Psoas muscle (tissue), 8 donors: ENCODE measurements around the gene METAP2. TPM values are rescaled to one million over a fixed set of nuclear protein-coding genes. Genes with fewer than 3 reads are reported as not detected.

ENCODE experiments used
- ATAC-seq, 4 donors: fragments of 200-7000 bp; cut with Tn5 transposase; one replicate each; pipeline ENCODE4 v1.9.1; 2020; ENCODE audit warnings: moderate library complexity in 3 of 4, mild to moderate bottlenecking in 2 of 4
- DNase-seq, 2 donors: peaks; one replicate each; pipeline ENCODE4 v3.0.0-alpha.2; 2020
- H3K27ac ChIP-seq: fragments of 200-600 bp; one replicate; pipeline ENCODE4 v1.8.0; 2022
- H3K27me3 ChIP-seq, 3 donors: fragments of 200-600 bp in 1 of 3; one replicate each; pipeline versions ENCODE4 v1.6.1 to v1.8.0; 2013 to 2022; ENCODE audit warnings: low read length in 2 of 3, mild to moderate bottlenecking in 2 of 3, moderate library complexity in 1 of 3; ENCODE audit not compliant: insufficient read depth in 3 of 3
- H3K36me3 ChIP-seq, 2 donors: fragments of 200-600 bp in 1 of 2; one replicate each; pipeline versions ENCODE4 v1.6.1 to v1.8.0; 2013 to 2022; ENCODE audit warnings: low read depth in 1 of 2, mild to moderate bottlenecking in 1 of 2, moderate library complexity in 1 of 2; ENCODE audit not compliant: insufficient read depth in 1 of 2
- H3K4me1 ChIP-seq: fragments of 200-600 bp; one replicate; pipeline ENCODE4 v1.8.0; 2022
- H3K4me3 ChIP-seq: fragments of 200-600 bp; one replicate; pipeline ENCODE4 v1.8.0; 2022; ENCODE audit warnings: mild to moderate bottlenecking
- H3K9me3 ChIP-seq: fragments of 200-600 bp; one replicate; pipeline ENCODE4 v1.8.0; 2022
- WGBS, 3 donors: extraction: QIAGEN DNeasy Blood & Tissue Kit; methylation state at CpG; one replicate each; pipeline versions ENCODE4 v1.1.6 to v1.1.7; 2013; 5-methylcytosine and 5-hydroxymethylcytosine counted together
- intact Hi-C, 2 donors: fragments of 100-400 bp; cut with DNase I; formaldehyde crosslinking; loops; one replicate each; pipeline versions ENCODE4 v1.11.0 to v1.14.2; 2022
- polyA plus RNA-seq, 3 donors: library from polyadenylated mRNA; stranded (reverse); fragments of 200-250 nt; gene quantifications; one replicate each; pipeline ENCODE4 v1.2.3, GENCODE V29; 2013
- total RNA-seq, 4 donors: library from RNA; stranded (reverse); fragmentation: NEBNext Ultra II Directional in 2 of 4; extraction: Animal tissue kit (Norgen Biotek cat#: 25700) in 2 of 4; gene quantifications; one replicate each; pipeline versions ENCODE4 v1.2.1 to v1.2.4, GENCODE V29; 2021 to 2023
- TF ChIP-seq, protein P1 (sequence below): fragments of 200-600 bp; IDR thresholded peaks from one replicate; pipeline ENCODE4 v1.8.0; 2022; ENCODE audit warnings: antibody characterized with exemption
- donor health status: healthy with polysubstance abuse.
- donor health status: DM: no; HTN: no; CAD: no; lungs with moderate emphysema.
- donor health status: Bipolar disorder and iron deficiency.
- donor health status: healthy.
- donor health status: DM: yes; HTN: yes; CAD: no.
- donor health status: DM: no; HTN: no; CAD: no.
- donor health status: DM: no; HTN: no; CAD: no.
- donor health status: DM: yes; HTN: yes; CAD: no.

The METAP2 gene
- total and polyA plus RNA-seq, 7 donors: 53.2 to 110 (median 74.4) TPM

DNA sequence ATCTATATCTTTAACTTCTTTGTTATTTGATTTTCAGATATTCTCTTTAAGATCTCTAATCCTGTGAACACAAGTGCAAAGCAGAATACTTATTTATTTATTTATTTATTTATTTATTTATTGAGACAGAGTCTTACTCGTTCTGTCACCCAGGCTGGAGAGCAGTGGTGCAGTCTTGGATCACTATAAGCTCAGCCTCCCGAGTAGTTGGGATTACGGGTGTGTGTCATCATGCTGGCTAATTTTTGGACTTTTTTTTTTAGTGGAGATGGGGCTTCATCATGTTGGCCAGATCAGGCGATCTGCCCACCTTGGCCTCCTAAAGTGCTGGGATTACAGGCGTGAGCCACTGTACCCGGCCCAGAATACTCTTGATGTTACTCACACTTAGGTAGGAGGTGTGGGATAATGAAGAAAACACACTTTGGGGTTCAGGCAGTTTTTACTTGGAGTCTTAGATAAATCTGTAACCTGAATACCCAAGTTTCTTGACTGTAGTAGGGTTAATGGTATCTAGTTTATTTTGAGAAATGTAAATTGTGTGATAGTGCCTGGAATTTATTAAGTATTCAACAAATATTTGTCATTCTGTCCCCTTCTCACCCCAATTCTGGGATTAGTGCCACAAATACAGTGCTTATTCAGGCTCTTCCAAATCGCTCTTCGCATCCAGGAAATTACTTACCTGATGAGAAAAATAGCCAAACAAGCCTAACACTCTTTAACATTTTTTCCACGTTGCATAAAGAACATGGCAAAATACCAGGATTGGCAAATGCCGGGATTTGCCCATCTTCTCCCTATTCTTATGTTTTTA is 33.0 kb downstream of the METAP2 start:
- H3K9me3 ChIP-seq: no peaks in the 10 kb centered on the region
- H3K27me3 ChIP-seq: no peaks in the 10 kb centered on the region
- TF ChIP-seq, protein P1, sequence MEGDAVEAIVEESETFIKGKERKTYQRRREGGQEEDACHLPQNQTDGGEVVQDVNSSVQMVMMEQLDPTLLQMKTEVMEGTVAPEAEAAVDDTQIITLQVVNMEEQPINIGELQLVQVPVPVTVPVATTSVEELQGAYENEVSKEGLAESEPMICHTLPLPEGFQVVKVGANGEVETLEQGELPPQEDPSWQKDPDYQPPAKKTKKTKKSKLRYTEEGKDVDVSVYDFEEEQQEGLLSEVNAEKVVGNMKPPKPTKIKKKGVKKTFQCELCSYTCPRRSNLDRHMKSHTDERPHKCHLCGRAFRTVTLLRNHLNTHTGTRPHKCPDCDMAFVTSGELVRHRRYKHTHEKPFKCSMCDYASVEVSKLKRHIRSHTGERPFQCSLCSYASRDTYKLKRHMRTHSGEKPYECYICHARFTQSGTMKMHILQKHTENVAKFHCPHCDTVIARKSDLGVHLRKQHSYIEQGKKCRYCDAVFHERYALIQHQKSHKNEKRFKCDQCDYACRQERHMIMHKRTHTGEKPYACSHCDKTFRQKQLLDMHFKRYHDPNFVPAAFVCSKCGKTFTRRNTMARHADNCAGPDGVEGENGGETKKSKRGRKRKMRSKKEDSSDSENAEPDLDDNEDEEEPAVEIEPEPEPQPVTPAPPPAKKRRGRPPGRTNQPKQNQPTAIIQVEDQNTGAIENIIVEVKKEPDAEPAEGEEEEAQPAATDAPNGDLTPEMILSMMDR: no peak
- H3K4me3 ChIP-seq: no peak overlapping the region
- H3K36me3 ChIP-seq: peaks cover 16 to 87% of the 10 kb centered on the region in 2 donors
- DNase-seq (no peak), ATAC-seq (peak in 2 of 4 donors; percentile 13 to 27)
- 75 to 91% (median 80%) methylated on average over 10 of the region's 10 CpGs for WGBS, 3 donors
- intact Hi-C loops: no loop called here
- no peaks in the 10 kb centered on the region for H3K4me1 ChIP-seq
- H3K27ac ChIP-seq: no peak overlapping the region

DNA sequence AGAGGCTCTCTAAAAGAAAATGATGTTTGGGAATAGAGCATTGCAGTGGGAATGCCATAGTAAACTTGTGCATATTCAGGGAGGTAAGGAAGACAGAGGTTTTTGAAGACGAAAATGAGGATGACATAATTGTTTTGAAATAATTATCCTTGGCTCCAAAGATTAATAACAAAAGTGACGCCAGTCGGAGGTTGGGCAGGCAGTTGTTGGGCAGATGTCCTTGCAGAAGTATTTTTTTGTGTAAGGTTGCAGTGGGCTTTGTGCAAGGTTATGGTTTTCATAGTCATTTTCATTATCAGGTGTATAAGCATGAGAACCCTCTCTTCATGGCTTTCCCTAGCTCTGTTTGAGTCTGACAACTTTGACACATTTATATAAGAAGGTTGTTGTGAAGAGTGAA is 35.3 kb downstream of the METAP2 start:
- Histone ChIP-seq H3K4me3 (no peak overlapping the region), H3K4me1 (no peaks in the 10 kb centered on the region), H3K36me3 (peaks cover 21 to 97% of the 10 kb centered on the region in 2 donors), H3K27ac (no peak overlapping the region), H3K27me3 (no peaks in the 10 kb centered on the region), H3K9me3 (no peaks in the 10 kb centered on the region)
- WGBS, 3 donors: 38 to 63% (median 47%) methylated on average over 3 of the region's 3 CpGs
- TF ChIP-seq, protein P1: no peak
- DNase-seq: no peak
- intact Hi-C loops: no loop called here
- ATAC-seq: no peak

DNA sequence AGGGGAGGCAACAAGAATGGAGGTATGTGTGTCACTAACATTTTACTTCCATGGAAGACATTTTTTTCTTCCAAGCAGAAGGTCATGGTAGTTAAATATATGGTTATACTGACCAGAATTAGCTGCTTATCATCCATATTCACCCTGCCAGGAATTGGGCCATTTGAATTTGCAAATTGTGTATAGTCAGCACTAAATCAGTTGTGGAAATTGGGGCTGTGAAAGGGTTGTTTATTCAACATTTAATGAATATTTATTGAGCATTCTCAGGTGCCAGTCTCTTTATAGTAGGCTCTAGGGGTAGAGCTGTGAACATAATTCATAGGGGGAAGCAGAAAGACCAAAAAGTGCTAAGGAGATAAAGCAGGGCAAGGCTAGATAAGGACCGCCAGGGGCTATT is 38.0 kb downstream of the METAP2 start:
- Histone ChIP-seq H3K36me3 (peaks cover 14 to 84% of the 10 kb centered on the region in 2 donors), H3K27me3 (no peaks in the 10 kb centered on the region), H3K4me1 (no peaks in the 10 kb centered on the region), H3K9me3 (no peaks in the 10 kb centered on the region), H3K4me3 (no peak overlapping the region), H3K27ac (no peak overlapping the region)
- TF ChIP-seq, protein P1: no peak
- no peak for ATAC-seq
- DNase-seq: no peak
- intact Hi-C loops: no loop called here
- 95 to 100% (median 98%) methylated on average over 1 of the region's 1 CpG for WGBS, 3 donors

DNA sequence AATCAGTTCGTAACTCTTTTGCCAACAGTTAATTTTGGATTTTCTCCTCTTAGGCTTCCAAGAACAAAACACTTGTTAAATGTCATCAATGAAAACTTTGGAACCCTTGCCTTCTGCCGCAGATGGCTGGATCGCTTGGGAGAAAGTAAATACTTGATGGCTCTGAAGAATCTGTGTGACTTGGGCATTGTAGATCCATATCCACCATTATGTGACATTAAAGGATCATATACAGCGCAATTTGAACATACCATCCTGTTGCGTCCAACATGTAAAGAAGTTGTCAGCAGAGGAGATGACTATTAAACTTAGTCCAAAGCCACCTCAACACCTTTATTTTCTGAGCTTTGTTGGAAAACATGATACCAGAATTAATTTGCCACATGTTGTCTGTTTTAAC is 39.6 kb downstream of the METAP2 start:
- H3K9me3 ChIP-seq: no peaks in the 10 kb centered on the region
- H3K36me3 ChIP-seq: peaks cover 11 to 68% of the 10 kb centered on the region in 2 donors
- H3K27ac ChIP-seq: no peak overlapping the region
- no peak overlapping the region for H3K4me3 ChIP-seq
- intact Hi-C loops: no loop called here
- no peak for ATAC-seq
- no peaks in the 10 kb centered on the region for H3K27me3 ChIP-seq
- no peak for DNase-seq
- 81 to 88% (median 86%) methylated on average over 5 of the region's 5 CpGs for WGBS, 3 donors
- TF ChIP-seq, protein P1: no peak
- no peaks in the 10 kb centered on the region for H3K4me1 ChIP-seq

DNA sequence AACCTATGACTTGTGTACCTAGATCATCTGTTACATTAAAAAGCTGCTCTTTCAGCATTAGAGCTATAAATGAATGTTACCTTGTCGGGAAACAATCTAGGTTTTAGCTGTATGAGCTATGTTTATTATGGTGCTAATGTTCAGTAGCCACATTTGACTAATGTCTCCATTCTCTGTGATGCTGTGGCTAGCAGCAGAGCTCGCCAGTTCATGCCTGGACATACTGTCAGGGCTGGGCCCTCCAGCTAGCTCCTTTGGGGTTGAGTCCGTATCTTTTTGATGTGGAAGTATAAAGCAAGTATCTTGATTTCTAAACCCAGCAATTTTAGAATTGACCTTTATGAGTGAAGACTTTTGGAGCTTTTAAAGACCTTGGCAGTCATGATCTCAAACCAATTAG is 41.2 kb downstream of the METAP2 start:
- 96 to 97% (median 97%) methylated on average over 3 of the region's 3 CpGs for WGBS, 3 donors
- Histone ChIP-seq H3K27me3 (no peaks in the 10 kb centered on the region), H3K4me3 (no peak overlapping the region), H3K27ac (no peak overlapping the region), H3K4me1 (no peaks in the 10 kb centered on the region), H3K36me3 (peaks cover 8 to 53% of the 10 kb centered on the region in 2 donors), H3K9me3 (no peaks in the 10 kb centered on the region)
- ATAC-seq (no peak), DNase-seq (no peak)
- intact Hi-C loops: no loop called here
- TF ChIP-seq, protein P1: no peak
